ENCODE data around the gene PFKFB4. TPM values are rescaled to one million over a fixed set of nuclear protein-coding genes. Genes with fewer than 3 reads are reported as not detected.

Gene PFKFB4
- total RNA-seq, 1 experiment from 2014 or later: 20.3 TPM

- H3K36me3 ChIP-seq (ENCODE audit: control insufficient read depth in 1 of 2, insufficient read depth in 2 of 2, low read length in 2 of 2): peaks cover 15 to 30% of the 10 kb centered on the region in 2 experiments
- H3K79me2 ChIP-seq (ENCODE audit: insufficient read depth, low read length): no peaks in the 10 kb centered on the region
- H3K4me3 ChIP-seq (replicated peaks in 1 of 2; ENCODE audit: low read depth in 1 of 2, low read length in 2 of 2): no peak overlapping the region
- POLR2A ChIA-PET: no interaction called here
- RAD21 ChIA-PET (ENCODE audit: low non-redundant PET in 1 of 2, low total read pairs in 2 of 2, uncharacterized antibody in 2 of 2, unreplicated experiment in 2 of 2): no interaction called here
- BruUV-seq (replicated peaks): no TSS peak
- H3K9ac ChIP-seq (ENCODE audit: low read length): no peak overlapping the region
- no peaks in the 10 kb centered on the region for H3K9me2 ChIP-seq (ENCODE audit: insufficient read depth)
- no peak for DNase-seq (ENCODE audit: low read depth, low spot score)
- no peaks in the 10 kb centered on the region for H4K20me1 ChIP-seq (ENCODE audit: insufficient read depth)
- no peaks in the 10 kb centered on the region for H3K27me3 ChIP-seq (ENCODE audit: insufficient read depth, low read length)
- H3K4me1 ChIP-seq (ENCODE audit: control insufficient read depth in 1 of 2, insufficient read depth in 2 of 2, low read length in 2 of 2): no peaks in the 10 kb centered on the region
- no peak overlapping the region for H3K4me2 ChIP-seq (ENCODE audit: low read length)
- CTCF ChIA-PET: no interaction called here
- ATAC-seq: no peak
- no peak overlapping the region for H2AFZ ChIP-seq (ENCODE audit: low read depth, low read length, poor library complexity, severe bottlenecking)
- H3K9me3 ChIP-seq (ENCODE audit: control insufficient read depth in 1 of 2, insufficient read depth in 1 of 2, low read depth in 1 of 2, low read length in 2 of 2): no peaks in the 10 kb centered on the region
- no peak for TF ChIP-seq SIN3A (IDR thresholded peaks at IDR 0.05; ENCODE audit: low read depth)
- no peak for TF ChIP-seq REST (IDR thresholded peaks at IDR 0.05; ENCODE audit: low read depth)
- H3K27ac ChIP-seq (ENCODE audit: low read depth, low read length): no peak overlapping the region
- intact Hi-C loops (cut with micrococcal nuclease): no loop called here
These were observed 13.2 kb downstream of the PFKFB4 start for GRCh38 chr3:48543271-48543866.

- CTCF ChIA-PET: no interaction called here
- TF ChIP-seq POLR2A (IDR thresholded peaks at IDR 0.05; ENCODE audit: borderline replicate concordance, extremely low read depth, insufficient read depth, insufficient read length) (no peak), FOSL1 (IDR thresholded peaks at IDR 0.05; ENCODE audit: low read depth) (no peak), ATF3 (IDR thresholded peaks at IDR 0.05) (no peak), CBX3 (IDR thresholded peaks at IDR 0.05; ENCODE audit: low read depth) (no peak), SRF (IDR thresholded peaks at IDR 0.05; ENCODE audit: low read depth) (no peak), EZH2 (IDR thresholded peaks at IDR 0.05) (no peak), REST (IDR thresholded peaks at IDR 0.05; ENCODE audit: low read depth) (no peak), YY1 (IDR thresholded peaks at IDR 0.05; ENCODE audit: extremely low read depth, insufficient replicate concordance, low read depth, low read length) (no peak), ELF1 (IDR thresholded peaks at IDR 0.05; ENCODE audit: borderline replicate concordance, low read depth) (no peak), POLR2AphosphoS5 (IDR thresholded peaks at IDR 0.05; ENCODE audit: low read depth, low read length) (no peak), EGR1 (IDR thresholded peaks at IDR 0.05; ENCODE audit: low read depth) (no peak)
These were observed 18.2 kb downstream of the PFKFB4 start for GRCh38 chr3:48538451-48538850.

More at GRCh38 chr3:48538451-48538850, 18.2 kb downstream of the PFKFB4 start:
- Histone ChIP-seq H3K27me3 (ENCODE audit: insufficient read depth, low read length) (no peaks in the 10 kb centered on the region), H3K4me3 (replicated peaks in 1 of 2; ENCODE audit: low read depth in 1 of 2, low read length in 2 of 2) (no peak overlapping the region), H3K4me2 (ENCODE audit: low read length) (no peak overlapping the region), H3K9me2 (ENCODE audit: insufficient read depth) (no peaks in the 10 kb centered on the region), H2AFZ (ENCODE audit: low read depth, low read length, poor library complexity, severe bottlenecking) (no peak overlapping the region), H3K4me1 (ENCODE audit: control insufficient read depth in 1 of 2, insufficient read depth in 2 of 2, low read length in 2 of 2) (no peaks in the 10 kb centered on the region), H3K9ac (ENCODE audit: low read length) (no peak overlapping the region), H3K79me2 (ENCODE audit: insufficient read depth, low read length) (no peaks in the 10 kb centered on the region), H3K9me3 (ENCODE audit: control insufficient read depth in 1 of 2, insufficient read depth in 1 of 2, low read depth in 1 of 2, low read length in 2 of 2) (no peaks in the 10 kb centered on the region), H3K27ac (ENCODE audit: low read depth, low read length) (no peak overlapping the region), H3K36me3 (ENCODE audit: control insufficient read depth in 1 of 2, insufficient read depth in 2 of 2, low read length in 2 of 2) (peaks cover 4 to 27% of the 10 kb centered on the region in 2 experiments; a peak in 3 of 4 replicates), H4K20me1 (ENCODE audit: insufficient read depth) (no peaks in the 10 kb centered on the region)
- RAD21 ChIA-PET (ENCODE audit: low non-redundant PET in 1 of 2, low total read pairs in 2 of 2, uncharacterized antibody in 2 of 2, unreplicated experiment in 2 of 2): no interaction called here
- POLR2A ChIA-PET: no interaction called here
- intact Hi-C loops (cut with micrococcal nuclease): no loop called here
- ATAC-seq (no peak), DNase-seq (ENCODE audit: low read depth, low spot score) (no peak)
- BruUV-seq (replicated peaks): no TSS peak
